Measurements from ENCODE around the gene FANCM.

The FANCM gene

DNA sequence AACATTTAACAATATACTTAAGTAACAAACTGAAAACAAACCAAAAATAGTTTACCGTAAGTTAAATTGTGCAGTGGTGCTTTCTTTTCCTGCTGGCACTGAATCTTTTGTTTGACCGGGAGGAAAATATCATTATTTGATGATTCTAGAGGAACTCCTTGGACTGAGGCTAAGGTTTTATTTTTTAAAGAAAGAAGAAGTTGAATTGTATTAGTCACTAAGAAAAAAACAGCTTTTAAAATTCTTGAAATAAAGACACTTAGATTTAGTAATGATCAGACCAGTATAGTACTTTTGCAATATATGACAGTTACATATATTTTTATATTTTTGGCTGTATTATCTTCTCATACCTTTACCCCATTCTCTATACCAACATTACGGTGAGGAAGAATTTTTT lies 107.0 kb downstream of the FANCM start:
- DNase-seq (ENCODE audit: low read depth in 2 of 2) = no peak

DNA sequence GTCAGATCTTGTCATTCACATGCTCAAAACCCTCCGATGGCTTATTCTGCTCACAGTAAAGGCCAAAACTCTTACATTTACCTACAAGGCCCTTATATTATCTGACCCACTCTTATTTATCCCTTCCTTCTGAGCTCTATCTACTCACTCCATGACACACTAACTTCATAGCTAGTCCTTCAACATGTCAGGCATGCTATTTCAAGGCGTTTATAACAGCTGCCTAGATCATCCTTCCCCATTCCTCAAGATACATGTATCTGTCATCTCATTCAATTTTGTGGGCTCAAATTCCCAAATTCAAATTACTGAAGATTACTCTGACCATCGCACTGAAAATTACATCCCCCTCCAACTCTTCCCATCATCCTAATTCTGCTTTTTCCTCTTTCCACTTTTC lies 110.4 kb downstream of the FANCM start:
- no peak for DNase-seq (ENCODE audit: low read depth in 2 of 2)

- DNase-seq (ENCODE audit: low read depth in 2 of 2) = no peak
Observed at GRCh38 chr14:45246691-45247090, 111.0 kb downstream of the FANCM start.

DNA sequence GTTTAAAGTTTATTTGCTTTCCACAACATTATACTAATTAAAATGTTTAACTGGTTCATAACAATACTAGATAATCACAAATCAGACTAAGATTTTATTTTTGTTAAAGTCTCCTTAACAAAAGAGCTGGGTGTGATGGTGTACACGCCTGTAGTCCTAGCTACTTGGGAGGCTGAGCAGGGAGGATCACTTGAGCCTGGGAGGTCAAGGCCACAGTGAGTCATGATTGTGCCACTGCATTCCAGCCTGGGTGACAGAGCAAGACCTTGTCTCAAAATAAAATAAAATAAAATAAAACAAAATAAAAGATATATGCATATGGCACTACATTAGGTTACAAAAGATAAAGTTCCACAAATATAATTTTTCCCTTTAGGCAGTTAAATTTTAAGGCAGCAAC lies 111.7 kb downstream of the FANCM start:
- DNase-seq (ENCODE audit: low read depth in 2 of 2) = no peak

DNA sequence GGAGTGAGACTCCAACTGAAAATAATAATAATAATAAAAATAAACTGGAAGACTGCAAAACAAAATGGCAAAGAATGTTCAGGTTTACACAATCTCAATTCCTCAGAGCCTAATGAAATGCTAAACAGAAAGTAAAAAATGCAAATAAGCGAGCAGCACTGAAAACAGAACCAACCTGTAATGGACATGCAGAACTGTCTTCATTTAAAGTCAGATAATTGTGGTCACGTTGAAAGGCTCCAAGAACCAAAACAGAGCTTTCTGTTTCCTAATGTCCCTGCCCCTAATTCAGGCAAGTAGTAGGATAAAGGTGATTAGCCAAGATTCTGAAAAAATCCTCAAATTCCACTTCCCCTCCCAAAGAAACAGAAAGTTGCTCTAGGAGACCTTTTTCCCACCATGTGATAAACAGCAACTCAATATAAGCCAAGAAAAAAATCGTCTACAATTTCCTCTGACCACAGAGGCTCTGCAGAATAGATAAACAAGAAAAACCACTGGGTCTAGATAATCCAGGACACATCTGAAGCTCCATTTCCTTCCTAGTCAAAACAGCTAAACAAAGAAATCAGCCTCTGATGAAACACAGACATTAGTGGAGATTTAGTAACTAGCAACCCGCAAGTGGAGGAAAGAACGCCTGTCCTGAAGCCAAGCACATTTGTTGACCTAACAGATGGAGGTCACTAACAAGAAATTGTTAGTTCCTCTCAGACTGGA lies 114.3 kb downstream of the FANCM start:
- no peak for DNase-seq (ENCODE audit: low read depth in 2 of 2)

All from fibroblast of skin of left quadriceps (primary cell).